ENCODE results near the gene ERMP1.

GRCh38 chr9:5790923-5791322 lies 42.0 kb downstream of the ERMP1 start:
- no peak for TF ChIP-seq POLR2AphosphoS5 (IDR thresholded peaks at IDR 0.05; ENCODE audit: low read depth, low read length)
- no peak for TF ChIP-seq CTCF (IDR thresholded peaks at IDR 0.05)
- TF ChIP-seq RAD21 (IDR thresholded peaks at IDR 0.05; ENCODE audit: low read length): no peak
- no peak for TF ChIP-seq CHD2 (IDR thresholded peaks at IDR 0.05; ENCODE audit: low read length, partially characterized antibody)
- TF ChIP-seq TAF1 (IDR thresholded peaks at IDR 0.05; ENCODE audit: borderline replicate concordance, low read depth, low read length): no peak
- no peak for TF ChIP-seq GATA2 (CRISPR knock-in tag; IDR thresholded peaks at IDR 0.05)
- no peak for TF ChIP-seq USF2 (IDR thresholded peaks at IDR 0.05; ENCODE audit: borderline replicate concordance, low read depth, low read length)
